ENCODE data around the gene LUZP1.
A peak's percentile ranks its signal among the peaks of the same experiment; 100 is the strongest.

Gene LUZP1

DNA sequence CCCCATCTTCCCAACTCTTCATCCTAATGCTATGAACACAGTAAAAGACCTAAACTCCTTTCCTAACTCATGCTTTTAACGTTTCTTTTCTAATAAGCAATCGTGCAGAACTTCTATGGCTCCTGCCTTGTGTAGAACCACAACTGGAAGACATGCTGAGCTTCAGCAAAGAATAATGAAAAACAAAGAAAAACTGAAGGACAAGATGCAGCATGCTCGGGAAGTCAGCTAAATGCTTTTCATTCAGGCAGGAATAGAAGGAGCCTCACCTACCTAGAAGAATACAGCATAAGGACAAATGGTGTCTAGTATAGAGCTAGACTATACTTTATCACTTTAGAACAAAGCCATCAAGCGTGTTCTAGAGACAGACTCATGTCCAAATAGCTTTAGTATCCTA, 45.9 kb downstream of the LUZP1 start:
- no peaks in the 10 kb centered on the region for H3K9me3 Mint-ChIP-seq
- peaks cover 70% of the 10 kb centered on the region for H3K4me1 Mint-ChIP-seq (ENCODE audit: low read depth)
- no peak overlapping the region for H3K27ac Mint-ChIP-seq
- no peaks in the 10 kb centered on the region for H3K27me3 Mint-ChIP-seq
- no peak overlapping the region for H3K4me3 Mint-ChIP-seq
- peaks cover 3% of the 10 kb centered on the region for H3K36me3 Mint-ChIP-seq (ENCODE audit: low read depth)
- DNase-seq = no peak

- DNase-seq = no peak
Measured at GRCh38 chr1:23122023-23122748, 46.5 kb downstream of the LUZP1 start.

GRCh38 chr1:23120383-23120782, 48.3 kb downstream of the LUZP1 start:
- H3K27me3 Mint-ChIP-seq = no peaks in the 10 kb centered on the region
- H3K27ac Mint-ChIP-seq = no peak overlapping the region

More at GRCh38 chr1:23122023-23122748, 46.5 kb downstream of the LUZP1 start:
- Mint-ChIP-seq H3K27me3 (no peaks in the 10 kb centered on the region), H3K4me1 (ENCODE audit: low read depth) (peaks cover 72% of the 10 kb centered on the region), H3K36me3 (ENCODE audit: low read depth) (peaks cover 3% of the 10 kb centered on the region), H3K9me3 (no peaks in the 10 kb centered on the region), H3K27ac (no peak overlapping the region), H3K4me3 (no peak overlapping the region)

DNA sequence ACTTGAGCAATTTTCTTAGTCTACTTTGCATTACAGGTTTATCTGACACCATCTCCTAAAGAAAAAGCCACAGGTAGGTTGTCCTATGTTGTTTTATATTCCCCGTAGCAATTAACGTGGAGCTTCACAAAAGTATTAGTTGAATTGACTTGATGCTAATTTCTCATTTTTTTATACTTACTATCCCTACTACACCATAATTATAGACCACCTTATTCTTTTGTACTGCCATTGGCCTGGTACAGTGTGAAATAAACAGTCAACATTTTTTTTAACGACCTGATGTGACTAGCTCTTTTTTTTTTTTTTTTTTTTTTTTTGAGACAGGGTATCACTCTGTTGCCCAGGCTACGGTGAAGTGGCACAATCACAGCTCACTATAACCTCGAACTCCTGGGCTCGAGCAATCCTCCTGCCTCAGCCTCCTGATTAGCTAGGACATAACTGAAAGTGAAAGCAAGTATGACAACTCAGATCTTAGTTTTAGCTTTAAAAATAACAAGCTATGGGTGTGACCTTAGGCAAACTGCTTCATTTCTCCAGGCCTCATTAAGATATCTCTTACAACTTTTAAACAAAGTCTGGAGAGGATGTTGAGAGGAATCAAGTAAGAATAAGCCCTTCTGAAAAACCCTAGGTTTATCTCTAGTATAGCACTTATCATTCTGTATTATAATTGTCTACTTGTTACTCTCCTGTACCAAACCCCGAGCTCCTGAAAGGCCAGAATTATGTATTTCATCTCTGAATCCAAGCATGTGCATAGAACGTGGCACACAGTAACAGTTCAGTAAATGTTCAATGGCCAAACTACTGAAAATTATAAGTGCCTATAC, 49.5 kb downstream of the LUZP1 start:
- no peak for DNase-seq
- Mint-ChIP-seq H3K36me3 (ENCODE audit: low read depth) (peaks cover 3% of the 10 kb centered on the region), H3K9me3 (no peaks in the 10 kb centered on the region), H3K4me3 (peak overlapping the region; percentile 45), H3K27me3 (no peaks in the 10 kb centered on the region), H3K27ac (peak overlapping the region; percentile 81), H3K4me1 (ENCODE audit: low read depth) (peaks cover 70% of the 10 kb centered on the region)

More at GRCh38 chr1:23120383-23120782, 48.3 kb downstream of the LUZP1 start:
- peaks cover 3% of the 10 kb centered on the region for H3K36me3 Mint-ChIP-seq (ENCODE audit: low read depth)
- H3K9me3 Mint-ChIP-seq = no peaks in the 10 kb centered on the region
- DNase-seq = no peak
- peaks cover 71% of the 10 kb centered on the region for H3K4me1 Mint-ChIP-seq (ENCODE audit: low read depth)
- no peak overlapping the region for H3K4me3 Mint-ChIP-seq

- Mint-ChIP-seq H3K27me3 (no peaks in the 10 kb centered on the region), H3K36me3 (ENCODE audit: low read depth) (peaks cover 3% of the 10 kb centered on the region), H3K4me3 (no peak overlapping the region), H3K27ac (peak overlapping the region; percentile 81), H3K4me1 (ENCODE audit: low read depth) (peaks cover 69% of the 10 kb centered on the region), H3K9me3 (no peaks in the 10 kb centered on the region)
- DNase-seq = no peak
Measured at GRCh38 chr1:23118407-23118806, 50.2 kb downstream of the LUZP1 start.

DNA sequence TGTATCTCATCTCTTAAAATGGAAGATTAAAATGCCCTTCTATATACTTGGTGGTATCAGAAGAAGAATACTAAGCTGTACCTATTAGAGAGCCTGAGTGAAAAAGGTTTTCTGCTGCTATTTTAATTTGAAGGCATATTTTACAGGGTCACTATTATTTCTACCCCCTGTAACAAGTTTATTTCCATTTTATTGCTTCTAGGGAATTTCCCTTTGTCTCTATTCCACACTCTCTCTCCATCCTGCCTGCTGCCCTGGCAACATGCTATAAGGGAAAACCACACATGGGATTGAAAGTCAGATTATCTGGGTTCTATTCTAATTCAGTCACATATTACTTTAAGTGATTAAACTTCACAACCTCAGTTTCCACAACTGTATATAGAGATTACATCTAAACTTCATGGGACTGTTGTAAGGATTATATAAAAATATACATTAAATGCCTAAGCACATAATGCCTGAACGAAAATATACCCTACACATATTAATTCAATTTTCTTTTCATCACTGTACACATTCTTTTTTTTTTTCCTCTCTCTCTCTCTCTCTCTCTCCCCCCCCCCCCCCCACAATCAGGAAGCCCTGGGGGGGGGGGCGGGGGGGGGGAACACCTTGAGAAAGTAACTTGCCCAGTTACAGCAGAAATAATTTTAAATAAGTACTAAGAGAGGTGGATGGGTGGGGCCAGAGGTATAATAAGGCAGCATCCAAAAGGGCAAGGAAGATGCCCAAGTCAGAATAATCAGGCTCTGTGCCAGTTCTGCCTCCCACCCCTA, 51.5 kb downstream of the LUZP1 start:
- DNase-seq = no peak
- Mint-ChIP-seq H3K36me3 (ENCODE audit: low read depth) (peaks cover 5% of the 10 kb centered on the region), H3K9me3 (no peaks in the 10 kb centered on the region), H3K27me3 (no peaks in the 10 kb centered on the region), H3K4me3 (no peak overlapping the region), H3K27ac (no peak overlapping the region), H3K4me1 (ENCODE audit: low read depth) (peaks cover 73% of the 10 kb centered on the region)

GRCh38 chr1:23116216-23116836, 52.3 kb downstream of the LUZP1 start:
- Mint-ChIP-seq H3K27me3 (no peaks in the 10 kb centered on the region), H3K36me3 (ENCODE audit: low read depth) (peaks cover 5% of the 10 kb centered on the region), H3K9me3 (no peaks in the 10 kb centered on the region), H3K4me3 (no peak overlapping the region), H3K27ac (no peak overlapping the region), H3K4me1 (ENCODE audit: low read depth) (peaks cover 80% of the 10 kb centered on the region)
- no peak for DNase-seq

GRCh38 chr1:23114424-23115079, 54.1 kb downstream of the LUZP1 start:
- no peak overlapping the region for H3K4me3 Mint-ChIP-seq
- no peaks in the 10 kb centered on the region for H3K27me3 Mint-ChIP-seq
- no peak for DNase-seq
- H3K4me1 Mint-ChIP-seq (ENCODE audit: low read depth) = peaks cover 87% of the 10 kb centered on the region
- peaks cover 5% of the 10 kb centered on the region for H3K36me3 Mint-ChIP-seq (ENCODE audit: low read depth)
- H3K27ac Mint-ChIP-seq = peak overlapping the region; percentile 52
- no peaks in the 10 kb centered on the region for H3K9me3 Mint-ChIP-seq

- Mint-ChIP-seq H3K27ac (peak overlapping the region; percentile 63), H3K36me3 (ENCODE audit: low read depth) (peaks cover 27% of the 10 kb centered on the region), H3K4me3 (no peak overlapping the region), H3K9me3 (no peaks in the 10 kb centered on the region), H3K27me3 (no peaks in the 10 kb centered on the region), H3K4me1 (ENCODE audit: low read depth) (peaks cover 84% of the 10 kb centered on the region)
- no peak for DNase-seq
Measured at GRCh38 chr1:23111600-23112535, 56.8 kb downstream of the LUZP1 start.

GRCh38 chr1:23110391-23110790, 58.3 kb downstream of the LUZP1 start:
- peak overlapping the region; percentile 81 for H3K27ac Mint-ChIP-seq
- H3K4me1 Mint-ChIP-seq (ENCODE audit: low read depth) = peaks cover 74% of the 10 kb centered on the region
- H3K36me3 Mint-ChIP-seq (ENCODE audit: low read depth) = peaks cover 40% of the 10 kb centered on the region
- peak overlapping the region; percentile 14 for H3K4me3 Mint-ChIP-seq
- no peaks in the 10 kb centered on the region for H3K27me3 Mint-ChIP-seq
- no peak for DNase-seq
- H3K9me3 Mint-ChIP-seq = no peaks in the 10 kb centered on the region

DNA sequence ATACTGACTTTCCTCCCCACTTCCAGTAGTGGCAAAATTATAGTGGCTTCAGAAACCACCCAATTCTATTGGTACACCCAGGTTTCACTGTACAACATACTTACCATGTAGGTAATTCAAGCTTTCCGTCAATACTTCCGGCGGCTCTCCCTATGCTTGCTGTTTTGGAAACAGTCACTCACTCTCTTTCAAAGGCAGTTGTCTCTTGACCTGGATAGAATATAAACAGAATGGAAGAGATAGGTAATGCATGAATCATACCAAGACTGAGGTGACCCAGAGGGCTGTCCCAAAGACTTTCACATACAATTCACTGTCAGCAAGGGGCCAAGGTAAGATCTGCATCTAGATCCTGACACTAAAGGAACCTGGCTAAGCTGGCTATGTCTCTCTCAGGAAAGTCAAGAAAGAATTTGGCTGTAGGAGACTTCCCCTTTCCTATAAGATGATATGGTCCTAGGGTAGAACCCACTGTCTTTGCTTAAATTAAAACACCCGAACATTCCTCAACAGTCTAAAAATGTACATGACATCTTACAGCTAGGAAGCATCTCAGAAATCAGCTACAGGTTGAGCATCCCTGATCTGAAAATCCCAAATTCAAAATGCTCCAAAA, 59.6 kb downstream of the LUZP1 start:
- H3K36me3 Mint-ChIP-seq (ENCODE audit: low read depth) = peaks cover 46% of the 10 kb centered on the region
- no peaks in the 10 kb centered on the region for H3K27me3 Mint-ChIP-seq
- DNase-seq = no peak
- peaks cover 68% of the 10 kb centered on the region for H3K4me1 Mint-ChIP-seq (ENCODE audit: low read depth)
- peak overlapping the region; percentile 79 for H3K27ac Mint-ChIP-seq
- no peak overlapping the region for H3K4me3 Mint-ChIP-seq
- H3K9me3 Mint-ChIP-seq = no peaks in the 10 kb centered on the region

- no peak for DNase-seq
- H3K27ac Mint-ChIP-seq = peak overlapping the region; percentile 93
- H3K4me1 Mint-ChIP-seq (ENCODE audit: low read depth) = peaks cover 64% of the 10 kb centered on the region
- H3K27me3 Mint-ChIP-seq = no peaks in the 10 kb centered on the region
- peak overlapping the region; percentile 72 for H3K4me3 Mint-ChIP-seq
- H3K36me3 Mint-ChIP-seq (ENCODE audit: low read depth) = peaks cover 33% of the 10 kb centered on the region
- no peaks in the 10 kb centered on the region for H3K9me3 Mint-ChIP-seq
Measured at GRCh38 chr1:23103001-23103889, 65.4 kb downstream of the LUZP1 start.
